Dermis microvascular lymphatic vessel endothelial cell (primary cell): Measurements from ENCODE around the gene RYK. TPM values are rescaled to one million over a fixed set of nuclear protein-coding genes. Genes with fewer than 3 reads are reported as not detected.

Experiments used
- DNase-seq, 2 donors: peaks; one replicate each; pipeline versions ENCODE4 v3.0.0 to v3.0.0-alpha.2; 2010; ENCODE audit warnings: low read depth in 2 of 2
- total RNA-seq: library from RNA; depleted of rRNA; stranded (reverse); fragments of >200 nt; gene quantifications from 2 replicates; pipeline ENCODE4 v1.2.1, GENCODE V29; 2014

The RYK gene
- total RNA-seq, 1 donor from 2014 or later, result 84.0 TPM

DNA sequence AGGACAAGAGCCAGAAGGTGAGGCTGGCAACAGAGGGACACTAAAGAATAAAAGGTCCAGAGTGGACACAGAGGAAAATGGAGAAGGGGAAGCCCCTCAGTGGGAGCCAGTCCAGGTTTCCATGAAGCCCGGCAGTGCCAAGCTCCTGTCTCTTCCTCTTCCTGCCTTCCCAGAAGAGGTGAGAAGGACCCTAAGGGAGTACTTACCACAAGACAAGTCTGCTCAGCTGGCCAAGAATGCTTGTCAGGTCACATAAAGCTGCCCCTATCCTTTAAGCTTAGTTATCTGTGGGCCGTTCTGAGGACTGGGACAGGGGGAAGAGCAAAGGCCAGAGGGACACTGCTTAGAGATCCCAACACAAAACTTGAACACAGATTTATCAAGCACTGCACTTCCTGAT, 100.2 kb downstream of the RYK start:
- DNase-seq, result peak; percentile 16 to 27

GRCh38 chr3:134149286-134149685, 101.4 kb downstream of the RYK start:
- no peak for DNase-seq

DNA sequence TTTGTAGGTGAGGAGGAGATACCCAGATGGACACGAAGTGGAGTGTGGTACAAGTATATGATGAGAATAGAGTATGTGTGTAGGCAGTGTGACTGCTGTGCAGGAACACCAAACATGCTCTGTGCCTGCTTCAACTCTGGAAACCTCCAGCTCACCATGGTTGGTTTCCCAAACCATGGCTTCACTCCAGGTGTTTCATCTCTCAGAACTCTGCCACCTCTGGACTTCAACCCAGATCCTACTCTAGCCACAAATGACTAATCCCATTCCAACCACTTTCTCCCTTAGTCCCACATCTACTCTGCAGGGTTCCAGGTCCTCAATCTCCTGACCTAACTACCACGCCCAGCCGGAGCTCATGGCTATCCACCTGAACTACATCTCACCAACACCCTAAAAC, 102.1 kb downstream of the RYK start:
- no peak for DNase-seq

GRCh38 chr3:134147411-134147810, 103.2 kb downstream of the RYK start:
- no peak for DNase-seq

- no peak for DNase-seq
Observed at GRCh38 chr3:134146666-134147065, 104.0 kb downstream of the RYK start.

- DNase-seq, result no peak
Observed at GRCh38 chr3:134145183-134145582, 105.5 kb downstream of the RYK start.

- DNase-seq, result peak; percentile 6 to 37
Observed at GRCh38 chr3:134144694-134145093, 106.0 kb downstream of the RYK start.

DNA sequence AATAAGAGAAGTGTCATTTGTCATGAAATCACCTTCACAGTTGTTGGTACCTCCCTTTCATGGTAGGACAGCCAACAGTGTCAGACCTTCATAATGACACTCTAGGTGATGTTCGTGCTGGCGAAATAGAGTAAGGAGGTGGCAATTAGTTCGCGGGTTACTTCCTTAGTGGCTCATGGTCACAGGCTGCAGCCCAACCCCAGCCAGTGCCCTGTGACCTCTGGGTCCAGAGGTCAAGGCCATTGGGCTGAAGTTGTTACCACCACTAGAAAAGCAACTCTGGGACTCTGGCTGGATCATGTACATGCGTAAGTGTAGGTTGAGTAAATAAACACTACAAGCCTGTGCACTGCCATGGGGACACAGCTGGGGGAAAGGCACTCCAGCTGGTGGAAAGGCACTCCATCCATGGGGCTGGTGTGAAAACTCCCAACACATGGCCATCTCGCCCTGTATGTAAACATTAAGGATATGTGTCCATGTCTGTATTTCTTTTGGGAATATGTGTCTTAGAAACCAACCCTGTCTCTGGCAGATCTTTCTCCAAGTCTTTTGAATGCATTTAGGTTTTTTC, 106.7 kb downstream of the RYK start:
- DNase-seq, result peak; percentile 38 to 65

GRCh38 chr3:134136604-134137003, 114.1 kb downstream of the RYK start:
- no peak for DNase-seq

- no peak for DNase-seq
Observed at GRCh38 chr3:134134698-134135415, 115.8 kb downstream of the RYK start.

DNA sequence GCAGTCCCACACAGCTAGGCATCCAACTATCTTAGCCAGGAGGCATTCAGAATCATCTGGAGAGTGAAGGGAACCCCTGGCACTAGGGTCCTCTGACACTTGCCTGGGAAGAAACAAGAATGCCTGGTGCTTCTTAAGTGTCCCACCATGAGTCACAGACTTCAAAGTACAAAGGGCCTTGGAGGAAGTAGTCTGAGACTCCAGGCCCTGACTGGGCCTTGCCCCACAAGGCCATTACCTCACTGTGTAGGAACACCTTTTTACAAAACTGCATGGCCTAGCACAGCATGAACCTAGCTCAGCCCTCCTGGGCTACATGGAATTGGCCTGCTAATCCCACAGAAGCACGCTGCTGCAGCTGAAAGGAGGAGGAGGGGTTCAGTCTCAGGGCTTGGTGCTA, 116.4 kb downstream of the RYK start:
- DNase-seq, result no peak

DNA sequence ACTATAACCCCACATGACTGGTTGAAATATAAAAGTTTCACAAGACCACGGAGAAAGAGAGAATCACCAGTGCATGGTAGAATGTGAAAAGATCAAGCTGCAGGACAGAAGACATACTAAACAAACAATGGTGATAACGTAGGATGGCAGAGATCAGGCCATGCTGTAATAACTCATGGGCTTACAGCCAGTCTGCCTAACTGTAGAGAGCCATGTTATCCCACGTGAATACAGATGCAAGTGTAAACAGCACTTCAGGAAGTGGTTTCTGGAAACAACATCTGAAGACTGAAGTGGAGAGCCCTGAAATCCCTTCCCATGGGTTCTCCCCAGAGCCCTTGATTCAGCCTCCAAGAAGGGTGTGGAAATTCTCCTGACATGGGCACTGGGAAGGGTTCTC, 117.7 kb downstream of the RYK start:
- DNase-seq, result no peak

DNA sequence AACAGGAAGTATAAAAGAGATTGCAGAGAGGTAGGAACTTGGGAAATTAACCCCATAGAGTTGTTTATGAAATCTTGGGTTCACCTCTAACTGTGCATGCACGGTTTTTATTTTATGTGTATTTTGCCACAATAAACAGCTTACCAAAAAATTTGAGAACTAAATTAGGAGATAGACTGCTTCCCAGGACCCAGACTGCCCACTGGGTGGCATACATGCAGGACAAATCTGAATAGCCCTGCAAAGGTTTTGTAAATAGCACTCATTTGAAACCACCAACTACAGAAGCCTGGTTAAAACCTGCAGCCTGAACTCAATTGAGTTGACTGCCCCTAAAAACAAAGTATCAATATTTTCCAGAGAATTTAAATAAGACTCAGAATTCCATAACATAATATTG, 124.5 kb downstream of the RYK start:
- no peak for DNase-seq

DNA sequence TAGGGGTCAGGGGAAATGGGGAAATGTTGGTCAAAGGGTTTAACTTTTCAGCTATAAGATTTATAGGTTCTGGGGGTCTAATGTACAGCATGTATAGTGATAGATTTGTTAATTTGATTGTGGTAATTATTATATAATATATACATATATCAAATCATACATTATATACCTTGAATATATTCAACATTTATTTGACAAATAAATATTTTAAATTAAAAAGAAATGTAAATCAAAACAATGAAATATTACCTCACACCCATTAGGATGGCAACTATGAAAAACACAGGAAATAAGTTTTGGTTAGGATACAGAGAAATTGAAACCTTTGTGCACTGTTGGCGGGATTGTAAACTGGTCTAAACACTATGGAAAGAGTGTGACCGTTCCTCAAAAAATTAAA, 135.9 kb downstream of the RYK start:
- no peak for DNase-seq

DNA sequence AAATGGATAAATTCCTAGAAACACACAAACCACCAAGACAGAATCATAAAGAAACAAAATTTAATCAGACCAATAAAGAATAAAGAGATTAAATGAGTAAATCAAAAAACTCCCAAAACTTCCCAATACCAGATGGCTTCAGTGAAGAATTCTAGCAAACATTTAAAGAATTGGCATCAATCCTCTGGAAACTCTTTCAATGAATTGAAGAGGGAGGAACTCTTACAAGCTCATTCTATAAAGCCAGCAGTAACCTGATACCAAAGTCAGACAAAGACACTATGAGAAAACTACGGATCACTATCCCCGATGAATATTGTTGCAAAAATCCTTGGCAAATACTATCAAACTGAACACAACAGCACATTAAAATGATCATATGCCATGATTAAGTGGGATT, 139.0 kb downstream of the RYK start:
- DNase-seq, result no peak

GRCh38 chr3:134110963-134111362, 139.7 kb downstream of the RYK start:
- DNase-seq, result no peak

Other genes starting within 250 kb of the RYK start
- gene SLCO2A1, start 220.9 kb downstream of the RYK start, total RNA-seq, result 1.2 and 8.0 TPM in 2 replicates
- gene AMOTL2, start 123.6 kb upstream of the RYK start, total RNA-seq, result 41.6 and 62.2 TPM in 2 replicates
- 40.7 and 48.2 TPM in 2 replicates for gene ANAPC13, start 235.1 kb upstream of the RYK start, total RNA-seq
- gene CEP63, start 235.2 kb upstream of the RYK start, total RNA-seq, result 9.2 and 12.2 TPM in 2 replicates